Measurements from ENCODE around the gene KLK7.

DNA sequence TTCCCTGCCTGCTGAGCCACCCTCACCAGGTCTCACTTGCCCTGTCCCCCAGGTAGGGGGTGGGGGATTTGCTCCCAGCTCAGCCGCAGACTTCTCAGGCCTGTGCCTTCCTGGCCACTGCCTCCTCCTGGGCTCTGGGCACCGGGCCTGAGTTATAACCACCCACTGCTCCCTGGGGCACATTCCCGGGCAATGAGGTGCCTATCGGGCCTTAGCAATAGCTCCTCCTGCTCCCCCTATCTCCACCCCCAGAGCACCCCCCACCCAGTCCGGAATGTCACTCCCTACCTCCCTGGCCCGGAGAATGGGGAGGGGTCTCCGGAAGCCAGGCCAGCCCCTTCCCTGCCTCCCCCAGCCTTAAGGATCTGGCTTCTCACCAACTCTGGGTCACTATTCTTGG is 30.8 kb downstream of the KLK7 start, which contains the start of gene KLK5:
- TF ChIP-seq POU6F1 (CRISPR knock-in tag; IDR thresholded peaks at IDR 0.05; ENCODE audit: borderline replicate concordance, low read depth), result no peak
- TF ChIP-seq PATZ1 (CRISPR knock-in tag; IDR thresholded peaks at IDR 0.05; ENCODE audit: borderline replicate concordance), result no peak
- no peak for TF ChIP-seq RARB (CRISPR knock-in tag; IDR thresholded peaks at IDR 0.05)
- TF ChIP-seq ARNTL (CRISPR knock-in tag; IDR thresholded peaks at IDR 0.05; ENCODE audit: borderline replicate concordance, low read depth), result no peak
- no peak for TF ChIP-seq OSR1 (CRISPR knock-in tag; IDR thresholded peaks at IDR 0.05)
- no peak for TF ChIP-seq ZFP3 (CRISPR knock-in tag; IDR thresholded peaks at IDR 0.05)
- no peak for TF ChIP-seq GLIS3 (CRISPR knock-in tag; IDR thresholded peaks at IDR 0.05)
- no peak for TF ChIP-seq ZNF70 (CRISPR knock-in tag; IDR thresholded peaks at IDR 0.05)
- TF ChIP-seq BACH2 (CRISPR knock-in tag; IDR thresholded peaks at IDR 0.05; ENCODE audit: borderline replicate concordance), result no peak
- TF ChIP-seq, protein P1, sequence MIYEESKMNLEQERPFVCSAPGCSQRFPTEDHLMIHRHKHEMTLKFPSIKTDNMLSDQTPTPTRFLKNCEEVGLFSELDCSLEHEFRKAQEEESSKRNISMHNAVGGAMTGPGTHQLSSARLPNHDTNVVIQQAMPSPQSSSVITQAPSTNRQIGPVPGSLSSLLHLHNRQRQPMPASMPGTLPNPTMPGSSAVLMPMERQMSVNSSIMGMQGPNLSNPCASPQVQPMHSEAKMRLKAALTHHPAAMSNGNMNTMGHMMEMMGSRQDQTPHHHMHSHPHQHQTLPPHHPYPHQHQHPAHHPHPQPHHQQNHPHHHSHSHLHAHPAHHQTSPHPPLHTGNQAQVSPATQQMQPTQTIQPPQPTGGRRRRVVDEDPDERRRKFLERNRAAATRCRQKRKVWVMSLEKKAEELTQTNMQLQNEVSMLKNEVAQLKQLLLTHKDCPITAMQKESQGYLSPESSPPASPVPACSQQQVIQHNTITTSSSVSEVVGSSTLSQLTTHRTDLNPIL (CRISPR knock-in tag; IDR thresholded peaks at IDR 0.05; ENCODE audit: low read depth), result no peak
- TF ChIP-seq ZFP30 (CRISPR knock-in tag; IDR thresholded peaks at IDR 0.05), result no peak
- no peak for TF ChIP-seq ZNF8 (CRISPR knock-in tag; IDR thresholded peaks at IDR 0.05)
